Measurements from ENCODE around the gene PHF20. TPM values are rescaled to one million over a fixed set of nuclear protein-coding genes. Genes with fewer than 3 reads are reported as not detected.
"Not testable (repeated sequence)": the region's sequence is repeated elsewhere in the genome, so short reads cannot be mapped to it uniquely, and the experiment has no call there.

PHF20 gene
- total RNA-seq = 159 TPM
- 100 to 1,000 TPM in 2 of 4 donors, 10 to 100 TPM in 2; 87.3 to 126 (median 100) TPM for polyA plus RNA-seq

GRCh38 chr20:35771689-35772562 lies at the start of gene PHF20:
Gene PHF20 (plus strand): TSS chr20:35772015. CDS start chr20:35801523, 29,508 bp downstream.
- Histone ChIP-seq H3K4me1 (ENCODE audit: control insufficient read depth, insufficient read depth, low read length, poor library complexity, severe bottlenecking) (peaks cover 91% of the 10 kb centered on the region), H3K36me3 (ENCODE audit: control insufficient read depth, insufficient read depth, low read length) (peaks cover 10% of the 10 kb centered on the region), H3K4me3 (ENCODE audit: low read depth, low read length) (peak within 1 kb of the TSS; percentile 94), H3K27ac (ENCODE audit: insufficient read depth, low read length, poor library complexity, severe bottlenecking) (peak within 1 kb of the TSS; percentile 95), H3K27me3 (ENCODE audit: control insufficient read depth, insufficient read depth, low read length) (no peaks in the 10 kb centered on the region), H3K9me3 (ENCODE audit: control insufficient read depth in 2 of 2, low read length in 2 of 2) (no peaks in the 10 kb centered on the region)
- ATAC-seq (ENCODE audit: low read depth in 2 of 2) = peak; percentile 87 to 88
- peak within 1 kb of the TSS; percentile 91 to 100 (median 95) for H3K4me3 Mint-ChIP-seq
- peak within 1 kb of the TSS; percentile 96 to 100 (median 100) for H3K27ac Mint-ChIP-seq
- H3K27me3 Mint-ChIP-seq = peaks cover 4% of the 10 kb centered on the region
- peak; percentile 98 to 100 (median 99) for DNase-seq
- H3K36me3 Mint-ChIP-seq = peaks cover 23% of the 10 kb centered on the region
- peaks cover 0 to 2% (median 0%) of the 10 kb centered on the region in 7 donors for H3K9me3 Mint-ChIP-seq
- peaks cover 35 to 88% (median 62%) of the 10 kb centered on the region in 4 donors for H3K4me1 Mint-ChIP-seq

GRCh38 chr20:35723275-35723639 lies 48.6 kb upstream of the PHF20 start:
- H3K4me1 ChIP-seq (ENCODE audit: control insufficient read depth, insufficient read depth, low read length, poor library complexity, severe bottlenecking); H3K27ac ChIP-seq (ENCODE audit: insufficient read depth, low read length, poor library complexity, severe bottlenecking); H3K27me3 ChIP-seq (ENCODE audit: control insufficient read depth, insufficient read depth, low read length); H3K9me3 Mint-ChIP-seq; ATAC-seq (ENCODE audit: low read depth in 2 of 2); DNase-seq; H3K27me3 Mint-ChIP-seq; H3K4me3 ChIP-seq (ENCODE audit: low read depth, low read length); H3K9me3 ChIP-seq (ENCODE audit: control insufficient read depth in 2 of 2, low read length in 2 of 2): not testable (repeated sequence)
- peaks cover 1 to 56% (median 38%) of the 10 kb centered on the region in 4 donors for H3K4me1 Mint-ChIP-seq
- peaks cover 43% of the 10 kb centered on the region for H3K36me3 Mint-ChIP-seq
- peak overlapping the region in 3 of 4 donors; percentile 27 to 78 (median 43) for H3K4me3 Mint-ChIP-seq
- H3K36me3 ChIP-seq (ENCODE audit: control insufficient read depth, insufficient read depth, low read length) = peaks cover 93% of the 10 kb centered on the region
- H3K27ac Mint-ChIP-seq = peak overlapping the region in 1 of 3 donors; percentile 12

- peaks cover 0 to 56% (median 38%) of the 10 kb centered on the region in 4 donors for H3K4me1 Mint-ChIP-seq
- peaks cover 42% of the 10 kb centered on the region for H3K36me3 Mint-ChIP-seq
- peak overlapping the region in 1 of 3 donors; percentile 12 for H3K27ac Mint-ChIP-seq
- H3K27me3 ChIP-seq (ENCODE audit: control insufficient read depth, insufficient read depth, low read length); H3K27me3 Mint-ChIP-seq; H3K9me3 Mint-ChIP-seq; H3K27ac ChIP-seq (ENCODE audit: insufficient read depth, low read length, poor library complexity, severe bottlenecking); H3K9me3 ChIP-seq (ENCODE audit: control insufficient read depth in 2 of 2, low read length in 2 of 2); H3K4me3 ChIP-seq (ENCODE audit: low read depth, low read length); H3K4me1 ChIP-seq (ENCODE audit: control insufficient read depth, insufficient read depth, low read length, poor library complexity, severe bottlenecking); ATAC-seq (ENCODE audit: low read depth in 2 of 2); DNase-seq: not testable (repeated sequence)
- peaks cover 93% of the 10 kb centered on the region for H3K36me3 ChIP-seq (ENCODE audit: control insufficient read depth, insufficient read depth, low read length)
- peak overlapping the region in 2 of 4 donors; percentile 27 to 78 for H3K4me3 Mint-ChIP-seq
Measured at GRCh38 chr20:35723652-35724320, 48.0 kb upstream of the PHF20 start.

- H3K27me3 ChIP-seq (ENCODE audit: control insufficient read depth, insufficient read depth, low read length) = no peaks in the 10 kb centered on the region
- Mint-ChIP-seq H3K9me3 (no peaks in the 10 kb centered on the region), H3K27ac (peak overlapping the region in 1 of 3 donors; percentile 23), H3K4me1 (peaks cover 0 to 61% (median 38%) of the 10 kb centered on the region in 4 donors), H3K36me3 (peaks cover 45% of the 10 kb centered on the region), H3K4me3 (no peak overlapping the region), H3K27me3 (no peaks in the 10 kb centered on the region)
- H3K4me3 ChIP-seq (ENCODE audit: low read depth, low read length) = no peak overlapping the region
- no peak overlapping the region for H3K27ac ChIP-seq (ENCODE audit: insufficient read depth, low read length, poor library complexity, severe bottlenecking)
- no peak for ATAC-seq (ENCODE audit: low read depth in 2 of 2)
- H3K9me3 ChIP-seq (ENCODE audit: control insufficient read depth in 2 of 2, low read length in 2 of 2) = no peaks in the 10 kb centered on the region
- peaks cover 93% of the 10 kb centered on the region for H3K36me3 ChIP-seq (ENCODE audit: control insufficient read depth, insufficient read depth, low read length)
- DNase-seq = no peak
- peaks cover 13% of the 10 kb centered on the region for H3K4me1 ChIP-seq (ENCODE audit: control insufficient read depth, insufficient read depth, low read length, poor library complexity, severe bottlenecking)
Measured at GRCh38 chr20:35724321-35725230, 47.2 kb upstream of the PHF20 start.

- peaks cover 38% of the 10 kb centered on the region for H3K36me3 Mint-ChIP-seq
- no peak overlapping the region for H3K27ac Mint-ChIP-seq
- H3K4me1 Mint-ChIP-seq = peaks cover 19 to 63% (median 44%) of the 10 kb centered on the region in 4 donors
Measured at GRCh38 chr20:35726842-35727711, 44.7 kb upstream of the PHF20 start.

GRCh38 chr20:35729283-35729807 lies 42.5 kb upstream of the PHF20 start:
- no peak overlapping the region for H3K27ac Mint-ChIP-seq
- peaks cover 29 to 68% (median 51%) of the 10 kb centered on the region in 4 donors for H3K4me1 Mint-ChIP-seq
- no peak overlapping the region for H3K4me3 ChIP-seq (ENCODE audit: low read depth, low read length)
- DNase-seq = no peak
- H3K36me3 ChIP-seq (ENCODE audit: control insufficient read depth, insufficient read depth, low read length) = peaks cover 97% of the 10 kb centered on the region
- H3K27ac ChIP-seq (ENCODE audit: insufficient read depth, low read length, poor library complexity, severe bottlenecking) = no peak overlapping the region
- H3K27me3 Mint-ChIP-seq = no peaks in the 10 kb centered on the region
- peaks cover 47% of the 10 kb centered on the region for H3K36me3 Mint-ChIP-seq
- H3K4me1 ChIP-seq (ENCODE audit: control insufficient read depth, insufficient read depth, low read length, poor library complexity, severe bottlenecking) = peaks cover 48% of the 10 kb centered on the region
- H3K27me3 ChIP-seq (ENCODE audit: control insufficient read depth, insufficient read depth, low read length) = no peaks in the 10 kb centered on the region
- ATAC-seq (ENCODE audit: low read depth in 2 of 2) = no peak
- no peaks in the 10 kb centered on the region for H3K9me3 ChIP-seq (ENCODE audit: control insufficient read depth in 2 of 2, low read length in 2 of 2)
- peak overlapping the region in 2 of 4 donors; percentile 23 to 36 for H3K4me3 Mint-ChIP-seq
- no peaks in the 10 kb centered on the region for H3K9me3 Mint-ChIP-seq

More at GRCh38 chr20:35726842-35727711, 44.7 kb upstream of the PHF20 start:
- no peak for ATAC-seq (ENCODE audit: low read depth in 2 of 2)
- no peak for DNase-seq
- H3K36me3 ChIP-seq (ENCODE audit: control insufficient read depth, insufficient read depth, low read length) = peaks cover 93% of the 10 kb centered on the region
- no peak overlapping the region for H3K4me3 ChIP-seq (ENCODE audit: low read depth, low read length)
- no peaks in the 10 kb centered on the region for H3K27me3 ChIP-seq (ENCODE audit: control insufficient read depth, insufficient read depth, low read length)
- no peaks in the 10 kb centered on the region for H3K27me3 Mint-ChIP-seq
- no peak overlapping the region for H3K27ac ChIP-seq (ENCODE audit: insufficient read depth, low read length, poor library complexity, severe bottlenecking)
- peaks cover 29% of the 10 kb centered on the region for H3K4me1 ChIP-seq (ENCODE audit: control insufficient read depth, insufficient read depth, low read length, poor library complexity, severe bottlenecking)
- no peak overlapping the region for H3K4me3 Mint-ChIP-seq
- H3K9me3 Mint-ChIP-seq = no peaks in the 10 kb centered on the region
- no peaks in the 10 kb centered on the region for H3K9me3 ChIP-seq (ENCODE audit: control insufficient read depth in 2 of 2, low read length in 2 of 2)
